Cardiac muscle cell (in vitro differentiated cells and primary cell): ENCODE measurements around the gene HLA-DQA1. TPM values are rescaled to one million over a fixed set of nuclear protein-coding genes. Genes with fewer than 3 reads are reported as not detected.
"Not testable (repeated sequence)": the region's sequence is repeated elsewhere in the genome, so short reads cannot be mapped to it uniquely, and the experiment has no call there.

Experiments
- DNase-seq, 2 donors: peaks; one replicate each; pipeline versions ENCODE4 v3.0.0 to v3.0.0-alpha.2; 2010 to 2017; ENCODE audit warnings: low read depth in 1 of 2, low spot score in 1 of 2
- H3K27ac ChIP-seq: fragments of 200-600 bp; sonication (generic); 2 replicates; pipeline ENCODE4 v1.5.1; 2016
- H3K27me3 ChIP-seq: fragments of 200-600 bp; sonication (generic); 2 replicates; pipeline ENCODE4 v1.6.0; 2016; ENCODE audit warnings: control low read depth
- H3K36me3 ChIP-seq: fragments of 200-600 bp; sonication (generic); 2 replicates; pipeline ENCODE4 v1.5.1; 2016; ENCODE audit warnings: control low read depth
- H3K4me1 ChIP-seq: fragments of 200-600 bp; sonication (generic); 2 replicates; pipeline ENCODE4 v1.8.1; 2017; ENCODE audit warnings: low read depth, mild to moderate bottlenecking, mixed run types
- H3K4me3 ChIP-seq: fragments of 200-600 bp; sonication (generic); 2 replicates; pipeline ENCODE4 v1.5.1; 2016; ENCODE audit warnings: mild to moderate bottlenecking
- H3K9me3 ChIP-seq: fragments of 200-600 bp; sonication (generic); 2 replicates; pipeline ENCODE4 v1.5.1; 2017; ENCODE audit warnings: low read depth, mild to moderate bottlenecking, control low read depth
- CTCF ChIP-seq: IDR thresholded peaks from 2 replicates; pipeline ENCODE4 v1.5.1; 2012; ENCODE audit warnings: low read depth, mild to moderate bottlenecking, low read length
- polyA plus RNA-seq: library from polyadenylated mRNA; unstranded; fragments of >200 nt; fragmentation: Nextera tagmentation; extraction: Ambion mirVana; gene quantifications from 2 replicates; pipeline ENCODE4 v1.2.1, GENCODE V29; 2016
- total RNA-seq: library from RNA; depleted of rRNA; stranded (reverse); fragments of >200 nt; gene quantifications from 2 replicates; pipeline ENCODE4 v1.2.3, GENCODE V29; 2016

HLA-DQA1 gene
- total and polyA plus RNA-seq, 2 experiments from 2014 or later: not detected

GRCh38 chr6:32669893-32670292 is 32.7 kb downstream of the HLA-DQA1 start:
- H3K4me3 ChIP-seq: no peak overlapping the region
- H3K4me1 ChIP-seq: no peaks in the 10 kb centered on the region
- H3K27me3 ChIP-seq: peaks cover 15% of the 10 kb centered on the region
- no peaks in the 10 kb centered on the region for H3K9me3 ChIP-seq
- no peaks in the 10 kb centered on the region for H3K36me3 ChIP-seq
- no peak for DNase-seq
- H3K27ac ChIP-seq: no peak overlapping the region
- TF ChIP-seq CTCF: no peak

- H3K27me3 ChIP-seq, H3K36me3 ChIP-seq, H3K4me1 ChIP-seq, DNase-seq, H3K9me3 ChIP-seq, H3K4me3 ChIP-seq, H3K27ac ChIP-seq: not testable (repeated sequence)
These were observed 34.7 kb downstream of the HLA-DQA1 start for GRCh38 chr6:32671908-32672307.

- not testable (repeated sequence) for H3K27ac ChIP-seq
These were observed 36.9 kb downstream of the HLA-DQA1 start for GRCh38 chr6:32674123-32674522.

GRCh38 chr6:32679492-32679891 is 42.3 kb downstream of the HLA-DQA1 start:
- Histone ChIP-seq H3K27ac (no peak overlapping the region), H3K4me3 (no peak overlapping the region), H3K27me3 (peaks cover 7% of the 10 kb centered on the region), H3K9me3 (no peaks in the 10 kb centered on the region), H3K36me3 (no peaks in the 10 kb centered on the region), H3K4me1 (no peaks in the 10 kb centered on the region)
- no peak for DNase-seq
- no peak for TF ChIP-seq CTCF

More at GRCh38 chr6:32674123-32674522, 36.9 kb downstream of the HLA-DQA1 start:
- not testable (repeated sequence) for H3K27me3 ChIP-seq, H3K36me3 ChIP-seq, H3K4me3 ChIP-seq, DNase-seq, H3K9me3 ChIP-seq, H3K4me1 ChIP-seq

- no peak overlapping the region for H3K4me3 ChIP-seq
- peaks cover 7% of the 10 kb centered on the region for H3K27me3 ChIP-seq
- TF ChIP-seq CTCF: no peak
- DNase-seq: no peak
- H3K27ac ChIP-seq: no peak overlapping the region
- H3K36me3 ChIP-seq: no peaks in the 10 kb centered on the region
- no peaks in the 10 kb centered on the region for H3K9me3 ChIP-seq
- H3K4me1 ChIP-seq: no peaks in the 10 kb centered on the region
These were observed 42.8 kb downstream of the HLA-DQA1 start for GRCh38 chr6:32680055-32680454.

GRCh38 chr6:32684246-32684645 is 47.0 kb downstream of the HLA-DQA1 start:
- Histone ChIP-seq H3K36me3 (no peaks in the 10 kb centered on the region), H3K27me3 (peaks cover 12% of the 10 kb centered on the region), H3K9me3 (no peaks in the 10 kb centered on the region), H3K4me3 (no peak overlapping the region), H3K27ac (no peak overlapping the region), H3K4me1 (no peaks in the 10 kb centered on the region)
- no peak for DNase-seq
- no peak for TF ChIP-seq CTCF

- TF ChIP-seq CTCF: no peak
- Histone ChIP-seq H3K4me3 (no peak overlapping the region), H3K4me1 (no peaks in the 10 kb centered on the region), H3K9me3 (no peaks in the 10 kb centered on the region), H3K27me3 (peaks cover 12% of the 10 kb centered on the region), H3K36me3 (no peaks in the 10 kb centered on the region), H3K27ac (no peak overlapping the region)
- DNase-seq: peak in 1 of 2 donors; percentile 3
These were observed 48.4 kb downstream of the HLA-DQA1 start for GRCh38 chr6:32685603-32686002.
